MM.1S (cell line): ENCODE measurements around the gene RUBCN.
"Not testable (repeated sequence)": the region's sequence is repeated elsewhere in the genome, so short reads cannot be mapped to it uniquely, and the experiment has no call there.

Experiments
- DNase-seq: peaks from one replicate; pipeline ENCODE4 v3.0.0-alpha.2; 2015
- H2AFZ ChIP-seq: fragments of 300-600 bp; sonication (generic); 2 replicates; pipeline ENCODE4 v1.6.0; 2016; ENCODE audit warnings: antibody characterized with exemption, low read length
- H3F3A ChIP-seq: fragments of 300-600 bp; sonication (generic); 2 replicates; pipeline ENCODE4 v1.6.1; 2016; ENCODE audit warnings: mild to moderate bottlenecking, antibody characterized with exemption, low read length, moderate library complexity, mixed read lengths; ENCODE audit not compliant: insufficient read depth
- H3K27ac ChIP-seq: fragments of 300-600 bp; sonication (generic); 2 replicates; pipeline ENCODE4 v1.5.1; 2016; ENCODE audit warnings: mild to moderate bottlenecking, low read length
- H3K27me3 ChIP-seq: fragments of 300-600 bp; sonication (generic); replicated peaks from 2 replicates; pipeline ENCODE4 v1.6.0; 2016; ENCODE audit warnings: low read length; ENCODE audit not compliant: insufficient read depth
- H3K36me3 ChIP-seq: fragments of 300-600 bp; sonication (generic); replicated peaks from 2 replicates; pipeline ENCODE4 v1.6.1; 2016; ENCODE audit warnings: mild to moderate bottlenecking, low read length, mixed read lengths; ENCODE audit not compliant: insufficient read depth
- H3K4me1 ChIP-seq: fragments of 300-600 bp; sonication (generic); 2 replicates; pipeline ENCODE4 v1.6.1; 2016; ENCODE audit warnings: low read length, mixed read lengths
- H3K4me2 ChIP-seq: fragments of 300-600 bp; sonication (generic); 2 replicates; pipeline ENCODE4 v1.6.0; 2016; ENCODE audit warnings: low read depth, low read length
- H3K4me3 ChIP-seq: fragments of 300-600 bp; sonication (generic); 2 replicates; pipeline ENCODE4 v1.5.1; 2016; ENCODE audit warnings: low read length, mixed read lengths
- H3K79me2 ChIP-seq: fragments of 300-600 bp; sonication (generic); 2 replicates; pipeline ENCODE4 v1.6.1; 2016; ENCODE audit warnings: mixed run types, low read length, mixed read lengths
- H3K9ac ChIP-seq: fragments of 300-600 bp; sonication (generic); 2 replicates; pipeline ENCODE4 v1.6.1; 2016; ENCODE audit warnings: low read length, mixed read lengths
- H3K9me2 ChIP-seq: fragments of 300-600 bp; sonication (generic); replicated peaks from 2 replicates; pipeline ENCODE4 v1.6.1; 2016; ENCODE audit warnings: mild to moderate bottlenecking, low read length, mixed read lengths; ENCODE audit not compliant: insufficient read depth
- H3K9me3 ChIP-seq: fragments of 300-600 bp; sonication (generic); replicated peaks from 2 replicates; pipeline ENCODE4 v1.6.1; 2016; ENCODE audit warnings: mild to moderate bottlenecking, low read length, mixed read lengths; ENCODE audit not compliant: insufficient read depth
- H4K20me1 ChIP-seq: fragments of 300-600 bp; sonication (generic); 2 replicates; pipeline ENCODE4 v1.6.1; 2016; ENCODE audit warnings: mild to moderate bottlenecking, low read length, moderate library complexity, mixed read lengths; ENCODE audit not compliant: insufficient read depth

RUBCN gene

DNA sequence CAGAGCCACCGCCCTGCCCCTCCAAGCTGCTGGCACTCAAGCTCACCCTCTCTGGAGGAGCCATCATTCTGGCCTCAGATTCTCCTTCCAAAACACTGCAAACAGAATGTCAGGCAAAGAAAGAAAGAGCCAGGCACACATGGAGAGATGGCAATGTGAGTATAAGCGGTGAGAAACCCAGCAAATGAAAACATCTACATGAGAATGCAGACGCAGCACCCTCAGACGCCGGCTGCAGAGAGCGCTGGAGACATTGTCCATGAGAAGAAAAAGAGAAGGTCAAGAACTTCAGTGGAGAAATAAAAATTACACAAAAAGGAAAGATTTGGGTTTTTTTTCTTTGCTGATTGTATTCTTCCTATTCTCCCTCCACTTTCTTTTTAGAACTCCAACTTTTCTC lies 74.4 kb downstream of the RUBCN start:
- H3K9ac ChIP-seq, H3K4me3 ChIP-seq, H3K27me3 ChIP-seq, H2AFZ ChIP-seq, H4K20me1 ChIP-seq, H3F3A ChIP-seq, H3K79me2 ChIP-seq, H3K9me3 ChIP-seq, H3K9me2 ChIP-seq, H3K36me3 ChIP-seq, H3K27ac ChIP-seq, H3K4me1 ChIP-seq, H3K4me2 ChIP-seq, DNase-seq: not testable (repeated sequence)

DNA sequence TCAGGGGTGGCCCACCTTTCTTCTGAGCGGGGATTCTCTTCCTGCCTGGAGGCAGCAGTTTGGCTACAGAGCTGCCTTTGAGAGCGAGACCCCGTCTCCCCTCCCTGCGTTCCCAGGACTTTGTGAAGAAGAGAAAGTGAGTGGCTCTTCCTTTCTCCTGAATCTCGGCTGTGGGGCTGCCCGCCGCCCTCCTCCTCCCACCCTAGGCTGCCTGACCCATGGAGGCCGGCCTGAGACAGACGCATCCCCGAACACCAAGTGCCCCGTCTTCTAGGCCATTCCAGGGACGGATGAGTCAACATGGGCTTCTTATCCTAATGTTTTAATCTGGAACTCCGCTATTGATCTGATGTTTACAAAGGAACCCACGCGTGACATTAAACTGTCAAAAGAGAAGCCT lies 74.8 kb downstream of the RUBCN start:
- not testable (repeated sequence) for H3K4me2 ChIP-seq, H3K9ac ChIP-seq

DNA sequence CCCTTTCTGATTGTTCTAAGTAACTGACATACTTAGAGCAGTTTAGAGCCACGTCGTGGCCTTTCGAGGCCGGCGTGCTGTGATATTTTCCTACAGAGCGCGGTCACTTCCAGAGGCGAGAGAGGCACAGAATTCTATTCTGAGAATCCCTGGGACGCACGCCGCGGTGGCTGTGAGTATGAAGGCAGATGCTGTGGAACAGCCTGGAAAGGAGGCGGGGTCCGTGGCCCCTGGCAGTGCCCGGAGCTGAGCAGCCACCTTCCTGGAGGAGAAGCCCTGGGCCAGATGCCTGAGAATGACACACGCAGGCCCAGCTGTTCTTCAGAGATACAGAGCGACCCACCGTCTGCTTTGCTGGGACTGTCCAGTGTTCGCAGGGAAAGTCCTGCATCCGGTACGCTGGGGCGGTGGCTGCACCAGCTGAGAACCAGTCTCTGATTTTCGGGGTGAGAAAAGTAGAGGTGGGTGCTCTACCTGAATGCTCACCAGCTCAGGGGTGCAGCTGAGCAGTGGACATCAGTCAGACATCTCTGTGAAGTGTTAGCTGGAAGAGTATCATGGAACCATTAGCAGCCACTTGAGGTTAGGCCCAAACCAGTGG lies 75.4 kb downstream of the RUBCN start:
- H3K9ac ChIP-seq, H3K27ac ChIP-seq, H2AFZ ChIP-seq, H3K9me2 ChIP-seq, H3K79me2 ChIP-seq, H3K4me1 ChIP-seq, DNase-seq, H3F3A ChIP-seq, H4K20me1 ChIP-seq, H3K9me3 ChIP-seq, H3K36me3 ChIP-seq, H3K4me2 ChIP-seq, H3K27me3 ChIP-seq, H3K4me3 ChIP-seq: not testable (repeated sequence)

More for the DNA sequence above, 74.8 kb downstream of the RUBCN start:
- H3K9me2 ChIP-seq, H2AFZ ChIP-seq, DNase-seq, H3K79me2 ChIP-seq, H3F3A ChIP-seq, H3K27ac ChIP-seq, H3K27me3 ChIP-seq, H3K4me3 ChIP-seq, H3K9me3 ChIP-seq, H4K20me1 ChIP-seq, H3K36me3 ChIP-seq, H3K4me1 ChIP-seq: not testable (repeated sequence)

DNA sequence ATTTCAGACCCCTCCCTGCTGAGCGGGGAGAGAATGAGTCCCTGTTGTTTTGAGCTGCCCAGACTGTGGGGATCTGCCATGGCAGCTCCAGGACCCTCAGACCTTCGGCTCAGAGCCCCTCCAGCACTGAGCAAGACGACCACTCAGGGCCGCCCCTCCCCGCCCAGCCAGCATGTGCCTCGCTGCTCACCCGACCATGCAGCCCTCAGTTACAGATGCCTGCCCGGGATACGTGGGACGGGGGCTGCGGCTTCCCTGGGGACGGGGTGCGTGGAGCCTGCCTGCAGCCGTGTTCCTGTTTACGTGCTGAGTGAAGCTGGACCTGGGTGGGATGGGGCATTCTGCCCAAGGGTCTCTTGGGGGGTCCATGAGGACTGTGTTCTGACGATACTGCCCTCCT lies 77.0 kb downstream of the RUBCN start:
- not testable (repeated sequence) for H3K4me2 ChIP-seq, H3K9ac ChIP-seq, H3F3A ChIP-seq

DNA sequence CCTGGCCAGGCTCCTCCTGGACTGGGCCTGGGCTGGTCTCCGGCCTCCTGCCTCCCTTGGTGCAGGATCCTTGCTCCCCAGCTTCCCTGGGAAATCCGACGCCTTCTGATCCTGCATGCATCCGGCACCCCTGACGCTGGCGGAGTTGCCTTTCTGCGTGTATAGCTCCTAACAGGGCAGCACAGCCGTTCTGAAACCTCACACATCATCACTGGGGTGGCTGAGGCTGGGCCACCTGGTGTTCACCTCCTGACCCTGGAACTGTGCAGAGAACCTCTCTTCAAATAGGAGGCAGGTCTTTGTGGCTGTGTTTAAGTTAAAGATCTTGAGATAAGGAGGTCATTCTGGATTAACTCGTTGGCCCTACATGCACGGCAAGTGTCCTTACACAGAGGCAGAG lies 77.6 kb downstream of the RUBCN start:
- H3K36me3 ChIP-seq, H3F3A ChIP-seq, H3K4me1 ChIP-seq, H3K4me2 ChIP-seq, H3K27me3 ChIP-seq, H3K9me2 ChIP-seq, DNase-seq, H3K27ac ChIP-seq, H3K79me2 ChIP-seq, H4K20me1 ChIP-seq, H3K4me3 ChIP-seq, H2AFZ ChIP-seq, H3K9ac ChIP-seq, H3K9me3 ChIP-seq: not testable (repeated sequence)

More for the DNA sequence above, 77.0 kb downstream of the RUBCN start:
- H3K9me2 ChIP-seq, H4K20me1 ChIP-seq, H3K9me3 ChIP-seq, H3K27ac ChIP-seq, H3K27me3 ChIP-seq, H3K79me2 ChIP-seq, H2AFZ ChIP-seq, H3K36me3 ChIP-seq, H3K4me3 ChIP-seq, DNase-seq, H3K4me1 ChIP-seq: not testable (repeated sequence)

DNA sequence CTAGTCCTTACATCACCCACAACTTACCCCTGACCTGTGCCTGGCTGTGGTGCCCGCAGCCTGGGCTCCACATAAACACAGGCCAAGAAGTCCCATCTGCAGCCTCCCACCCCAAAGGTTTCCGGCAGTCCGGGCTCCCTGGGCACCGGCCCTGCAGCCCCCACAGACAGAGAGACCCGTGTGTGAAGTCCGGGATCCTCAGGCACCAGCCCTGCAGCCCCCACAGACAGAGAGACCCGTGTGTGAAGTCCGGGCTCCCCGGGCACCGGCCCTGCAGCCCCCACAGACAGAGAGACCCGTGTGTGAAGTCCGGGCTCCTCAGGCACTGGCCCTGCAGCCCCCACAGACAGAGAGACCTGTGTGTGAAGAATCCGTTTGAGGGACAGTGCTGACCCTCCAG lies 78.0 kb downstream of the RUBCN start:
- H3K79me2 ChIP-seq, H3K9ac ChIP-seq, H3K9me3 ChIP-seq, H3K4me1 ChIP-seq, H3K27me3 ChIP-seq, H4K20me1 ChIP-seq, DNase-seq, H3K4me3 ChIP-seq, H3K36me3 ChIP-seq, H3K27ac ChIP-seq, H3F3A ChIP-seq, H2AFZ ChIP-seq, H3K9me2 ChIP-seq, H3K4me2 ChIP-seq: not testable (repeated sequence)

DNA sequence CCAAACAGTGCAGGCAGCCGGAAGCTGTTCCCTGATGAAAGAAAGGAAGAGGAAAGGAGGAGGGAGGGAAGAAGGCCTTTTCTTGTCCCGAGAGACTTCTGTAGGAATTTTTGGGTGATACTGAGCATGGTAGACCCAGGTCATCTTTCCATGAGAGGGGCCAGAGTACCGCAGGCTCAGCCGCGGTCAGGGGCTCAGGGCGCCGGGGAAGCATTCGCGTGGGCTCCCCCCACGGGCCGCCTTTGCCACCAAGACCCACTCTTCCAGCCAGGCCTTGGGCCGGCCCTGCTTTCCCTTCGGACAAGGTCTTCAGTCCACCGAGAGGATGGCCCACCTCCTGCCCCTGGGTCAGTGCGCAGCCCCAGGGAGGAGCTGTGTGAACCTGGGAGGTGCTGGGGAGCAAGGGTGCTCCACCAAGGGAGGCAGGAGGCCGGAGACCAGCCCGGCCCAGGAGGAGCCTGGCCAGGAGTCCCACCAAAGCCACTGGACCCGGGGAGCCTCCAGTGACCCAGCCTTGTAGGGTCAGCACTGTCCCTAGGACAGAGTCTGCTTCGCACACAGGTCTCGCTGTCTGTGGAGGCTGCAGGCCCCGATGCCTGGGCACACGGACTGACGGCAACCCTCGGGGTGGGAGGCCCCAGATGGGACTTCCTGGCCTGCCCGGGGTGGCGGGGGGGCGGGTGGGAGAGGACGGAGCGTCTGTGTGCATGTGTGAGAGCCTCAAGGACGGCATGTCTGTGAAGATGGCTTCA lies 79.0 kb downstream of the RUBCN start:
- not testable (repeated sequence) for H3K79me2 ChIP-seq, H3K4me2 ChIP-seq, H3K27me3 ChIP-seq

DNA sequence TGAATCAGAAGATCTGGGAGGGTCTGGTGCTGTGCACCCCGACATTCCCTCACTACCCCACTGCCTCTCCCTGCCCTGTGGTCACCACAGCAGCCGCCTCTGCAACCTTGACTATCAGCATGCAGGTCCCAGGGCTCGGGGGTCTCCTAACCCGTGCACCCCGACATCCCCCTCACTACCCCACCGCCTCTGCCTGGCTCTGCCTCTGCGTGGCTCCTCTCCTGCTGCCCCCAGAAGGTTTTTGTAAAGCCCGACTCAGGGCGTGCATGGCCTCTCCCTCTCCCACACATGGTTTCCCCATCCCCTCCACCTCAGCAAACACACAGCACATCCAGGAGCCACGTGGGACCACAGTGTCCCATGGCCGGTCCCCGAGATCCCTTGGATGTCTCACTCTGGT lies 79.7 kb downstream of the RUBCN start:
- not testable (repeated sequence) for H3K27ac ChIP-seq, H3K9me3 ChIP-seq, H3K27me3 ChIP-seq, H3K36me3 ChIP-seq, H3K9me2 ChIP-seq, H3K9ac ChIP-seq, H3K4me1 ChIP-seq, H3K4me2 ChIP-seq, DNase-seq, H4K20me1 ChIP-seq, H2AFZ ChIP-seq, H3K4me3 ChIP-seq, H3K79me2 ChIP-seq, H3F3A ChIP-seq

More for the DNA sequence above, 79.0 kb downstream of the RUBCN start:
- not testable (repeated sequence) for H4K20me1 ChIP-seq, H3K4me1 ChIP-seq, H3K4me3 ChIP-seq, H3K36me3 ChIP-seq, H3K9me3 ChIP-seq, H3K9ac ChIP-seq, DNase-seq, H2AFZ ChIP-seq, H3K27ac ChIP-seq, H3F3A ChIP-seq, H3K9me2 ChIP-seq
